Hindlimb muscle (tissue), 1 donor: ENCODE results near the gene MTOR. TPM values are rescaled to one million over a fixed set of nuclear protein-coding genes. Genes with fewer than 3 reads are reported as not detected.
"Not testable (repeated sequence)": the region's sequence is repeated elsewhere in the genome, so short reads cannot be mapped to it uniquely, and the experiment has no call there.

Experiments
- DNase-seq: peaks from one replicate; pipeline ENCODE4 v3.0.0-alpha.2; 2013
- polyA plus RNA-seq: library from polyadenylated mRNA; unstranded; fragments of 120-200 nt; gene quantifications from one replicate; pipeline ENCODE4 v1.2.1, GENCODE V29; 2013; ENCODE audit not compliant: insufficient read length

MTOR gene
- polyA plus RNA-seq, 1 donor: 32.2 TPM

GRCh38 chr1:11280719-11281376 is 18.5 kb upstream of the MTOR start:
- no peak for DNase-seq

- DNase-seq: no peak
Observed at GRCh38 chr1:11279630-11280029, 17.3 kb upstream of the MTOR start.

GRCh38 chr1:11279152-11279551 is 16.8 kb upstream of the MTOR start:
- no peak for DNase-seq

- DNase-seq: no peak
Observed at GRCh38 chr1:11273595-11274234, 11.4 kb upstream of the MTOR start.

- DNase-seq: peak; percentile 90
Observed at GRCh38 chr1:11272832-11273594, 10.7 kb upstream of the MTOR start, which contains the start of gene UBIAD1. TSS of gene UBIAD1 (plus strand) at chr1:11273198. CDS start at chr1:11273532, 334 bp downstream.

- DNase-seq: no peak
Observed at GRCh38 chr1:11272544-11272831, 10.1 kb upstream of the MTOR start.

- not testable (repeated sequence) for DNase-seq
Observed at GRCh38 chr1:11267350-11268337, 5.3 kb upstream of the MTOR start.

GRCh38 chr1:11266268-11267074 is 4.1 kb upstream of the MTOR start:
- no peak for DNase-seq

- no peak for DNase-seq
Observed at GRCh38 chr1:11256299-11256698, 6.1 kb downstream of the MTOR start.

GRCh38 chr1:11253226-11253625 is 9.1 kb downstream of the MTOR start:
- no peak for DNase-seq

GRCh38 chr1:11252538-11252937 is 9.8 kb downstream of the MTOR start:
- DNase-seq: no peak

- DNase-seq: no peak
Observed at GRCh38 chr1:11248169-11248568, 14.2 kb downstream of the MTOR start.

GRCh38 chr1:11245904-11246719 is 16.2 kb downstream of the MTOR start:
- no peak for DNase-seq

GRCh38 chr1:11245248-11245647 is 17.1 kb downstream of the MTOR start:
- DNase-seq: no peak

GRCh38 chr1:11238311-11238710 is 24.0 kb downstream of the MTOR start:
- DNase-seq: no peak

GRCh38 chr1:11237356-11237755 is 25.0 kb downstream of the MTOR start:
- DNase-seq: no peak

GRCh38 chr1:11233208-11233607 is 29.1 kb downstream of the MTOR start:
- DNase-seq: no peak

GRCh38 chr1:11229203-11229602 is 33.1 kb downstream of the MTOR start:
- no peak for DNase-seq

- no peak for DNase-seq
Observed at GRCh38 chr1:11227106-11228077, 35.0 kb downstream of the MTOR start.

GRCh38 chr1:11216074-11216473 is 46.3 kb downstream of the MTOR start:
- DNase-seq: no peak
